ENCODE results near the gene PRLR.

DNA sequence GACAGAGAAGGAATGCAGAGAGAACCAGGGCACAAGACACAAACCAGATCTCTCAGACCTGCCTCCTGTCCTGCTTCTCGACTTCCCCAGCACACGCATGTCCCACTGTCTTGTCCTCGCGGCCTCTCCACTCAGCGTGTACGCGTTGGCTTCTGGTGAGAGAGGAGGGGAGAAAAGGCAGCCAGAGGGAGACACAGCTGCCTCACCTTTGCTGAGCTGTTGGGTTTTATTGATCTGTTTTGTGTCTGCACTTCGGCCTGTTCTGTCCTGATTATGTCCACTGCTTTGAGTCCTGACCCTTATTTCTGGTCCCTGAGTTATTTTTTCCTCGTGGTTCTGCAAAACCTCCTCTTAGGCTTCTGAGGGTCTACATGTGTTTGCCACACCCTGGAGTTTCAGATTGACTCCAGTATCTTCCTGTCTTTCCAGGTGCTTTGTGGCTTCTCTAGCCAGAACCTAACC is 95.0 kb downstream of the PRLR start:
- TF ChIP-seq CTCF (IDR thresholded peaks at IDR 0.05; ENCODE audit: low read depth, low read length) (no peak), EZH2phosphoT487 (IDR thresholded peaks at IDR 0.05; ENCODE audit: low read depth) (no peak)

Measured in OCI-LY3 (cell line).